Activated naive CD4-positive, alpha-beta T cell treated with anti-CD3 and anti-CD28 coated beads, Interleukin-2, amount 50 U/mL, for 16 hours (primary cell): ENCODE results near the gene FURIN.
"Not testable (repeated sequence)": the region's sequence is repeated elsewhere in the genome, so short reads cannot be mapped to it uniquely, and the experiment has no call there.

ENCODE experiments used
- DNase-seq: peaks from one replicate; pipeline ENCODE4 v3.0.0-alpha.2; 2020

The FURIN gene

GRCh38 chr15:90871139-90871715, 2.8 kb downstream of the FURIN start:
- peak; percentile 39 for DNase-seq

GRCh38 chr15:90871716-90872485, 3.5 kb downstream of the FURIN start:
- no peak for DNase-seq

GRCh38 chr15:90872486-90873184, 4.2 kb downstream of the FURIN start:
- peak; percentile 63 for DNase-seq

- no peak for DNase-seq
These were observed 5.2 kb downstream of the FURIN start for GRCh38 chr15:90873488-90873997.

- no peak for DNase-seq
These were observed 5.7 kb downstream of the FURIN start for GRCh38 chr15:90873998-90874605.

- not testable (repeated sequence) for DNase-seq
These were observed 6.6 kb downstream of the FURIN start for GRCh38 chr15:90874986-90875385.

- DNase-seq, result no peak
These were observed 7.2 kb downstream of the FURIN start for GRCh38 chr15:90875549-90875981.

GRCh38 chr15:90876046-90876445, 7.7 kb downstream of the FURIN start:
- DNase-seq, result no peak

GRCh38 chr15:90876512-90877170, 8.3 kb downstream of the FURIN start:
- no peak for DNase-seq

GRCh38 chr15:90877315-90877714, 8.9 kb downstream of the FURIN start:
- DNase-seq, result no peak

- DNase-seq, result no peak
These were observed 9.6 kb downstream of the FURIN start for GRCh38 chr15:90877996-90878395.

- DNase-seq, result no peak
These were observed 10.3 kb downstream of the FURIN start for GRCh38 chr15:90878660-90879059.

- no peak for DNase-seq
These were observed 11.5 kb downstream of the FURIN start for GRCh38 chr15:90879730-90880366.

GRCh38 chr15:90880381-90881145, 12.2 kb downstream of the FURIN start:
- DNase-seq, result no peak

GRCh38 chr15:90881181-90881977, 13.0 kb downstream of the FURIN start:
- no peak for DNase-seq

- no peak for DNase-seq
These were observed 13.8 kb downstream of the FURIN start for GRCh38 chr15:90881978-90882721.

GRCh38 chr15:90882781-90883525, 14.6 kb downstream of the FURIN start:
- no peak for DNase-seq

GRCh38 chr15:90883526-90883975, 15.2 kb downstream of the FURIN start:
- no peak for DNase-seq
